NB4 (cell line): ENCODE data around the gene ITPR2.

Experiments
- DNase-seq: peaks from one replicate; pipeline ENCODE4 v3.0.0; 2010; ENCODE audit warnings: low read depth
- H3K4me3 ChIP-seq: one replicate; pipeline ENCODE4 v1.5.1; 2011; ENCODE audit warnings: mild to moderate bottlenecking, low read depth, low read length, moderate library complexity
- CTCF ChIP-seq: IDR thresholded peaks from one replicate; pipeline ENCODE4 v1.5.1; 2012; ENCODE audit warnings: low read depth, low read length
- MAX ChIP-seq: IDR thresholded peaks from 2 replicates; pipeline ENCODE4 v1.6.1; 2011; ENCODE audit warnings: low read depth, low read length
- MYC ChIP-seq: IDR thresholded peaks from 2 replicates; pipeline ENCODE4 v1.6.1; 2011; ENCODE audit warnings: low read depth, low read length
- POLR2A ChIP-seq: IDR thresholded peaks from 2 replicates; pipeline ENCODE4 v1.6.1; 2011; ENCODE audit warnings: mild to moderate bottlenecking; ENCODE audit not compliant: insufficient read length; ENCODE audit errors: extremely low read depth

The ITPR2 gene

GRCh38 chr12:26548227-26548626, 284.8 kb downstream of the ITPR2 start:
- H3K4me3 ChIP-seq: no peak overlapping the region
- TF ChIP-seq MAX (no peak), POLR2A (no peak), CTCF (no peak), MYC (no peak)
- no peak for DNase-seq

- no peak overlapping the region for H3K4me3 ChIP-seq
- DNase-seq: no peak
- TF ChIP-seq MYC (no peak), POLR2A (no peak), CTCF (no peak), MAX (no peak)
These were observed 286.3 kb downstream of the ITPR2 start for GRCh38 chr12:26546535-26547314.

GRCh38 chr12:26539131-26539530, 293.9 kb downstream of the ITPR2 start:
- no peak for DNase-seq
- no peak overlapping the region for H3K4me3 ChIP-seq
- no peak for TF ChIP-seq MAX
- TF ChIP-seq CTCF: no peak
- TF ChIP-seq POLR2A: no peak
- no peak for TF ChIP-seq MYC

GRCh38 chr12:26537651-26538050, 295.3 kb downstream of the ITPR2 start:
- no peak overlapping the region for H3K4me3 ChIP-seq
- TF ChIP-seq MAX: no peak
- TF ChIP-seq POLR2A: no peak
- TF ChIP-seq MYC: no peak
- TF ChIP-seq CTCF: no peak
- DNase-seq: no peak

- no peak for TF ChIP-seq MYC
- TF ChIP-seq POLR2A: no peak
- TF ChIP-seq MAX: no peak
- no peak for TF ChIP-seq CTCF
- H3K4me3 ChIP-seq: no peak overlapping the region
- DNase-seq: no peak
These were observed 295.9 kb downstream of the ITPR2 start for GRCh38 chr12:26537126-26537525.
